ENCODE data around the gene GRK7.
"Not testable (repeated sequence)": the region's sequence is repeated elsewhere in the genome, so short reads cannot be mapped to it uniquely, and the experiment has no call there.

GRK7 gene

DNA sequence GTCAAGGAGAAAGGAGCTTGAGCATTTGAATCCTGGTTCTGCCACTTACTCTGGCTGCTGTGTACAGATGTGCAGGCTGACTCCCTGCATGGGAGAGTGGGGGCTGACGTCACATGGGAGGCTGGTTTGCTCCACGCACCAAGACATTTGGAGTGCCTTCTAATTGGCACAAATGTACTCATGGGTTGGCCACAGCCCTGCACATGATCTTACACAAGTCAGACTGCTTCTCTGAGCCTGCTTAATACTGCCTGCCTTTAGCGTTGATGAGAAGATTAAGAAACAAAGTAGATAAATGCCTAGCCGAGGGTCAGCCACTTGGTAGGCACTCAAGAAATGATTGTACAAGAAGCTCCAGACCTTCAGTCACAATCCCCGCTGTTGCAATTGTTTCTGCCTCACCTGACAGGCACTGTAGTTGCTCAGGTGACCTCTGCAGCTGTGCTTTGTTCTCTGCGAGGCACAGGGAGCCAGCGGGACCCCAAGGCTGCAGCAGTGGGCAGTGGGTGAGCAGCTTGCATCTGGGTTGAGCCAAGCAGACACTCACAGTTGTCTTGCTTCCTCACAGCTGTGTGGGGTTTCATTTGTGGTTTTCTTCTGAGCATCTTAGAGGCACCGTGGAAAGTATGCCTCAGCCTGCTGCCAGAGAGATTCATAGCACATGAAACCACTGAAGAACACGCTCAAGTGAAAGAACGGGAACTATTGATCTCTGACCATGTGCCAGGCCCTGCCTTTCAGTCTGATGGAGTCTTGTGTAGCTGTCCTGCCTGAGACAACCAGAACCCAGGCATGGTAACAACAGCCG, 33.1 kb downstream of the GRK7 start:
- DNase-seq = peak; percentile 57

DNA sequence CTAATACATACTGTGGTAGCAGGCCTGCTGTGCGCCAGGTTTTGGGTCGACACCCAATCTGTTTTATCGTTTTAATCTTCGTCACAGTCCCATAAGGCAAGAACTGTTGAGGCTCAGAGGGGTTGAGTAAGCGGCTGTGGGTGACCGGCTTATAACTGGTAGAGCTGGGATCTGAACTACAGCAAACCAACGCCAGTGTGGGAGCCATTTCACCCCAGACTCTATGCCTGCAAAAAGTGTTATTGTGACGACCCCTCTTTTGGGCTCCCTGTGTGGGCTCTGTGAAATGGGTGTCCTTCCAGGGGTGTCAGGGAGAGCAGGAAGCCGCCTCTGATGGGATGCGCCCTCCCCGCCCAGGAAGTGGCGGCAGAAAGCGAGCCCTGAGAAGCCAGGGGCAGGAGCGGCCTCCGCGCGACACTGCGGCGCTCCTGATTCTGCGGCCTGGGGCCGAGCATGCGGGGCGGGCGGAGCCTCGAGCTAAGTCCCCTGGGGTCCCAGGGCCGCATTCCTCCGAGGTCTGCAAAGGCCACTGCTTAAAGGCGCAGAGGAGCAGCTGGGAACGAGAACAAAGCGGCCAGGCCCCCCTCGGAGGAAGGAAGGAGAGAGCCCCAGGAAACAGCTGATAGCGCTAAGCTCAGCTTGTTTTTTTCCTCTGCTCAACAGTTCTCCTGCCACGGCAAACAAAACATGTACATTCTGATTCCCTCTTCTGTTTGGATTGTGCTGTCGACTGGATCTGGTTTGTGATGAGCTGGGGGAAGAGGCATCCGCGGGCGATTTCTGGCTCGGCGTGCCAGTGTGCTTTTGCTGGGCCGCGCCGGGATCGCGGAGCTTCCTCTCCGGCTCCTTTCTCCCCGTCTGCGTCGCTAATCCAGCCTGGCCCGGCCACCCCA, 33.9 kb downstream of the GRK7 start:
- no peak for DNase-seq

DNA sequence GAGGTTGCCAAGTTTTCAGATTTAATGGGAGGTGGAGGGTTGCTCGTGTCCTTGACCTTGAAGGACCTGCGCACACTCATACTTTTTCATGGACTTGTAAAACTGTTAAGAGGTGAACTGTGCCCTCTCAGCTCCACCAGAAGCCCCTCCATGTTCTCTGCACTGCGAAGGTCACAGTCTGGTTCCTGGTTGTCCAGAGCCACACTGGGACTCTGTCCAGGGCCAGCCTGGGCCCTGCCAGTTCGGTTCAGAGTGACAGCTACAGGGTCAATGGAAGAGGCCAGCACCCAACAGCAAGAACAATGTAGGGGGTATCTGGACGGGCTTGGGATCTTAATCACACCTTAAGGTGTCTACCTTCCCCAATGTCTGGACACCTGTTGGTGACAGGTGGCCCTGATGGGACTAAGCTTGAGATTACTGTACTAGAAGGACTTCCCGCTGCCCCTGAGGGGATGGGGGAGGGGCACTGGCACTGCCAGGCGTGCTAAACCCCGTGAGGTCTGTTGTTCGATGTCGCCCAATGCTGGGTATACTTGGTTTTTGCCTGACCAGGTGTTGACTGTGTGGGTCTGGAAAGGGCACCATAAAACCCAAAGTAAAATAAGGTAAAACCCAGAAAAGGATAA, 34.7 kb downstream of the GRK7 start:
- DNase-seq = no peak

DNA sequence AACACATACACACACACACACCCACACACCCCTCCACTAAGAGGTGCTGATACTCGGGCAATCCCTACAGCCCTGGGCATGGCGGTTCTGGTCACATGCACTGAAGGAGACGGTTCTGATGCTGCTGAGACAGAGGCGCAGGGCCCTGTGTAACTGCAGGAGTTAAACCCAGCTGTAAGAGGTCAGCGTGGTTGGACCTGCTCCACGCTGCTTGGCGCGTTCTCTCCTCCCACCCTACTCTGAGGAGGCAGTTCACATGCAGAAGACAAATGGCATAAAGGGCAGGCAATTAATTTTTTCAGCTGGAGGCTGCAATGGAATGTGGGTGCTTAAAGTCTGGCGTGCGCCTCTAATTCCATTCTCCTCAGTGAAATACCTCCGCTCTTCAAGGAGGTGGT, 35.2 kb downstream of the GRK7 start:
- DNase-seq = no peak

DNA sequence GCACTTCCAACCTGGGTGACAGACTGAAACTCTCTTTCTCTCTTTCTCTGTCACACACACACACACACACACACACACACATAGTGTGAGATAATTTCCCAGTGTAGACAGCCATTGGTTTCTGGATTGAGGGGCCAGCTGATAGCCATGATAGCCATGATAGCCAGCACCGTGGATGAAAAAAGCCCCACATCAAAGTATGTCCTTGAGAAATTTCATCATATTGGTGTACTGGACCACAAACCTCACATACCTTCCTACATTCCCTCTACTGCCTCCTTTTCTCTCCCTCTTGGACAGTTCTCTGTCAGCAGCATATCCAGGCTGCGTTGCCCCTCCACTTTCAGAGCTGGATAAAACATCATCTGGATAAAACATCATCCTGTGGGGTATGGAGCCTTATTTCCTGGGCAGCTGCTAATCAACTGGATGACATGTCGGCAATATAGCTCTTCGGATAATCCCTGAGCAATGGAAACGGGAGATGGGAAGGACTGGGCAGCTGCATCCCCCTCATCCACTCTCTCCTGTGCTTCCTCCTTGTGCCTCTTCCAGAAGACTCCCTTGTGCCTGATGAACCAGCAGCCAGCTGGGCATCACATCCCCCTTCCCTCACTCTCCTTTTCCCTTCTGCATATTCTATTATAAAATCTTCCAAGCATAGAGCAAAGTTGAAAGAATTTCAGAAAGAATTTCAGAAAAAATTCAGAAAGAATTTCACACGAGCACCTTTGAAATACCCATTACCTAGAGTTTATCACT, 39.3 kb downstream of the GRK7 start:
- DNase-seq = no peak

DNA sequence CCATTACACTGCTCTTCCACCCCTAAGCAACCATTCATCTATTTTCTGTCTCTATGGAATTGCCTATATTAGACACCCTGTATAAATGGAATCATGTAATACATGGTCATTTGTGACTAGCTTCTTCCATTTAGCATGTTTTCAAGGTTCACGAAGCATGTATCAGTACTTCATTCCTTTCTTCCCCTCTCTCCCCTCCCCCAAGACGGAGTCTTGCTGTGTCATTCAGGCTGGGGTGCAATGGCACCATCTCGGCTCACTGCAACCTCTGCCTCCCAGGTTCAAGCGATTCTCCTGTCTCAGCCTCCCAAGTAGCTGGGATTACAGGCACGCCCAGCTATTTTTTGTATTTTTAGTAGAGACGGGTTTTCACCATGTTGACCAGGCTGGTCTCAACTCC, 40.3 kb downstream of the GRK7 start:
- DNase-seq = not testable (repeated sequence)

DNA sequence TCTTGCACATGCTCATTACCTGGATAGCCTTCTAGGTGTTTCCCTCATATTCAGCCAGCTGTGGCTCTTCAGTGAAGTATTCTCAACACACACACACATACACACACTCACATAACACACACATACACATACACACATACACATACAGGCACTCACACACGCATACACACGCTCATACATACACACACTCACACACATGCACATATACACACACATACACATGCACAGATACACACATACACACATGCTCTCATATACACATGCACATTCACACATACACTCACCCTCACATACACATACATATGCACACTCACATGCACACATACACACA, 41.2 kb downstream of the GRK7 start:
- no peak for DNase-seq

DNA sequence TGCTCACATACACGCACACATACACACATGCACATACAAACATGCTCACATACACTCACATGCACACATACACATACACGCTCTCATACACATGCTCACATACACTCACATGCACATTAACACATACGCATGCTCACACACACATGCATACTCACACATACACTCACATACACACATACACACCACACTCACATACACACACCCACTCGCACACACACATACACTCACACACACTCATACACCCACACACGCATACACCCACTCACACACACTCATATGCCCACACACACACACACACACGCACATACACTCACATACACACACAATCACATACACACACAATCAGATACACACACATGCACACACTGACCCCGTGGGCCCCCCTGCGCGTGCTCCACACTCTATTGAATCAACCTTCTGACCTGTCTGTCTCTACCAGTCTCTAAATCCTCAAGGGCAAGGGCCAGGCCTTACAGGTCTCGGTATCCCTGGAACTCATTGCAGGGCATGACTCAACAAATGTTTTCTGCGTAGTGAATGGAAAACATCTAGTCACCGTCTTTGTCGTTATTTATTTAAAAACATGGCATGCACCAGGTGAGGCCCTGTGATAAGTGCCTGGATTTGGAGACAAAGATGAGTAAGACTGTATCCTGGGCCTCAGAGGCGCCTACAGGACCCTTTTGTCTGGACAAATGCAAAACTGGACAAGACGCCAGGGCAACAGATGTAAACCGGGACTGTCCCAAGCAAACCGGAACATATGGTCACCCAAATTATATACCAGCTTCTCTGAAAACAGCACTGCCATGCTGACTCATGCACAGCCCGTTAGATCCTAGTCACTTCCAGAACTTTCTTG, 41.8 kb downstream of the GRK7 start:
- DNase-seq = no peak

DNA sequence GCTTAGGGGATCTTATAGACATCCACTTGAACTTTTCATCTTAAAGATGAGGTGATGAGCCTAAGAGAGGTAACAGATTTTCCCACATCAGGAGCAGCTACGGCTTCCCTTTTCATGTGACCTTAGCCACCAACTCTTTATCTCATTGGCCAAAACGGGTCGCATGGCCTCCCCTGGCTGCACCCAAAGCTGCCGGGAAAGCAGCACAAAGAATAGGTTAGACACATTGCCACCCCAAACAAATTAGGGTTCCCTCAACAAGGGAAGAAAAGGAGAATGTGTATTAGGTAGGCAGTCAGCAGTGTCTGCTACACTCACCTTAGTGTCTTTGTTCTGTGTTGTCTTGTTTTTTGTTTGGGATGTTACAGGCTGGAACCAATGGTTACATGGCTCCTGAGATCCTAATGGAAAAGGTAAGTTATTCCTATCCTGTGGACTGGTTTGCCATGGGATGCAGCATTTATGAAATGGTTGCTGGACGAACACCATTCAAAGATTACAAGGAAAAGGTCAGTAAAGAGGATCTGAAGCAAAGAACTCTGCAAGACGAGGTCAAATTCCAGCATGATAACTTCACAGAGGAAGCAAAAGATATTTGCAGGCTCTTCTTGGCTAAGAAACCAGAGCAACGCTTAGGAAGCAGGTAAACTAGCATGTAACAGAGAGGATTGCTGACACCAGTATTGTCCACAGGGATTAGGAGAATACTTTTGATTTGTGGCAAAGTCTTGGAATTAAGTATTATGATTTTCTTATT, 44.2 kb downstream of the GRK7 start:
- DNase-seq = no peak

DNA sequence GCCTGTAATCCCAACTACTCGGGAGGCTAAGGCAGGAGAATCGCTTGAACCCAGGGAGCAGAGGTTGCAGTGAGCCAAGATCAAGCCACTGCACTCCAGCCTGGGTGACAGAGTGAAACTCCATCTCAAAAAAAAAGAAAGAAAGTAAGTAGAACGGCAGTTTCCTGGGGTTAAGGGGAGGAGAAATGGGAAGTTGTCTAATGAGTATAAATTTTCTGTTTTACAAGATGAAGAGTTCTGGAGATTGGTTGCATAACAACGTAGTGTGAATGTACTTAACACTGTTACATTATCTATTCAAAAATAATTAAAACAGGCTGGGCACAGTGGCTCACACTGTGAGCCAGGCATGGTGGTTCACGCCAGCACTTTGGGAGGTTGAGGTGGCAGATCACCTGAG, 45.4 kb downstream of the GRK7 start:
- DNase-seq = no peak

DNA sequence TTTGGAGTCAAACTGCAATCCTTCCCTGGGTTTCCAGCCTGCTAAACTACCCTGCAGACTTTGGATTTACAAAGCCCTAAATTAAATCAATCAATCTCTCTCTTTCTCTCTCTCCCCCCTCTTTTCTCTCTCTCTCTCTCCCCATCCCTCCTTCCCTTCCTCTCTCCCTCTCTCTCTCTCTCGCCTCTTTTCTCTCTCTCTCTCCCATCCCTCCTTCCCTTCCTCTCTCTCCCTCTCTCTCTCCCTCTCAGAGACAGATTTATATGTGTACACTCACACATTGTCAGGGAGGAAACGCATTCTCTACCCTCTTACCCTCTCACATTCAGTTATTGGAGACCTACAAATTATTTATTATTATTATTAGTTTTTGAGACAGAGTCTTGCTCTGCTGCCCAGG, 47.0 kb downstream of the GRK7 start:
- no peak for DNase-seq

DNA sequence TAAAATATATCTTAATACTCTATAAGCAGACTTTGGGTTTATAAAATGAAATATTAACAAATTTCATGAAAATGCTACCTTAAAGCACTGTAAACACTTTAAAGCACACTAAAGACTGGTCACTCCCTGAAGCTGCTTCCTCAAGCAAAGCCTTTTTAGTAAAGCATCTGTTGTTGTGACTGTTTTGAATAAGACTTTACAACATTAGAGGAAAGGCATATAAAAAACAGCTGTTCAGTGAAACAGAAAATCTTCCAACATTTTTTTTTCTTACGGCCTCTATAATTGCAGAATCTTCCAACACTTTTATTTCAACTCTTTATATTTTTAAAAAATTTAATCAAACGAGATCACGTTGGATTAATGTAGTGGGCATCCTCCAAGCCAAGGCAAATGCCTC, 48.1 kb downstream of the GRK7 start:
- no peak for DNase-seq

DNA sequence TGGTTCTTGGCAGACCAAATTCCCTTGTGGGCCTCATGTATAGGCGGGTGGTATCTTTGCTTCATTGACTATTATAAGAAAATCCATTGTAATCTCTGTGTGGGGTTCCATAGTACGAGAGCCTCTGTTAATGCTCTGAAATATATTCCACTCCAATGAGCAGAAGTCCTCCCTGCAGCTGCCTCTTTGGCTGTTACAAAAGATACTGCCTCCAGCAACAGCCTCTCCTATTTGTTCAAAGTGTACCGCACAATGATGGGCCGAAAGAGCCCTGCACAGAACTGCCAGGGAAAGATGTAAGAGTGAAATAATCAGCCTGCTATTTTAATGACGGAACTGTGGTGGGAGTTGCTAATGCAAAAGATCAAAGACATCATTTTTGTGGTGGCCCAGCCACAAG, 48.9 kb downstream of the GRK7 start:
- no peak for DNase-seq

DNA sequence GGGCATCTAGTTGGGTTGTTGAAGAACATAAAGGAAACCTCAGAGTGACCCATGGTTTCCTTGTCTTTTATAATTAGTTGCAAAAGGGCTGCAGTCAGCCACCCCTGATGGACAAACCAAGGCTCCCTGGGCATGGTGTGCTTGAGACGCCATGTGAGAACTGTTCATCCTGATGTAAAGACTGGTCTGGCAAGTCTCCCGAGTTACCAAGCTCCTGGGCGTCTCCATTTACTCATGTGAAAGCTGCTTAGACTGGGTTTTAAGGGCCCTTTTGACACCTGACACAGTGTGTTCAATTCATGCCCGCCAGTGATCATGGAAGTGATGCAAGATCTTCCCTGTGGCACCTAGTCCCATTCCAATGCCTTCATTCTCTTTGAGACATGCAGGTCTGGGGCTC, 49.4 kb downstream of the GRK7 start:
- no peak for DNase-seq
